ENCODE measurements around the gene GPR143.

The GPR143 gene

GRCh38 chrX:9765072-9765736 lies 443 bp downstream of the GPR143 start:
- H3K9me3 ChIP-seq (ENCODE audit: control insufficient read depth, insufficient read depth, low read depth, low read length): no peaks in the 10 kb centered on the region
- no peak overlapping the region for H3K4me3 ChIP-seq (ENCODE audit: low read depth, low read length)
- H3K4me1 ChIP-seq (ENCODE audit: control insufficient read depth, insufficient read depth, low read length): no peaks in the 10 kb centered on the region
- ChIA-PET POLR2A (no interaction called here), CTCF (no interaction called here)
- H3K36me3 ChIP-seq (ENCODE audit: control insufficient read depth in 2 of 2, insufficient read depth in 1 of 2, low read length in 2 of 2): no peaks in the 10 kb centered on the region
- H3K27ac ChIP-seq (ENCODE audit: extremely low read depth, low read depth, low read length): no peak overlapping the region
- TF ChIP-seq ZNF664 (tag by site-specific recombination; IDR thresholded peaks at IDR 0.05) (no peak), ZNF302 (tag by site-specific recombination; IDR thresholded peaks at IDR 0.05; ENCODE audit: low read depth) (no peak), ZNF335 (tag by site-specific recombination; conservative IDR thresholded peaks at IDR 0.05) (no peak), ZSCAN23 (tag by site-specific recombination; IDR thresholded peaks at IDR 0.05) (no peak), HOXA7 (CRISPR knock-in tag; IDR thresholded peaks at IDR 0.05; ENCODE audit: borderline replicate concordance) (no peak), ZNF23 (tag by site-specific recombination; IDR thresholded peaks at IDR 0.05; ENCODE audit: borderline replicate concordance) (no peak), ZFP37 (tag by site-specific recombination; IDR thresholded peaks at IDR 0.05) (no peak), ZNF132 (tag by site-specific recombination; IDR thresholded peaks at IDR 0.05; ENCODE audit: borderline replicate concordance) (no peak), ZEB2 (tag by site-specific recombination; IDR thresholded peaks at IDR 0.05) (no peak), KLF9 (tag by site-specific recombination; IDR thresholded peaks at IDR 0.05; ENCODE audit: low read depth) (no peak), OVOL3 (tag by site-specific recombination; IDR thresholded peaks at IDR 0.05) (no peak), ZFP69B (tag by site-specific recombination; IDR thresholded peaks at IDR 0.05) (no peak), ZNF112 (tag by site-specific recombination; IDR thresholded peaks at IDR 0.05) (no peak), REPIN1 (tag by site-specific recombination; IDR thresholded peaks at IDR 0.05; ENCODE audit: low read depth) (no peak), ZNF747 (tag by site-specific recombination; IDR thresholded peaks at IDR 0.05) (no peak)
- TF ChIP-seq, protein P1, sequence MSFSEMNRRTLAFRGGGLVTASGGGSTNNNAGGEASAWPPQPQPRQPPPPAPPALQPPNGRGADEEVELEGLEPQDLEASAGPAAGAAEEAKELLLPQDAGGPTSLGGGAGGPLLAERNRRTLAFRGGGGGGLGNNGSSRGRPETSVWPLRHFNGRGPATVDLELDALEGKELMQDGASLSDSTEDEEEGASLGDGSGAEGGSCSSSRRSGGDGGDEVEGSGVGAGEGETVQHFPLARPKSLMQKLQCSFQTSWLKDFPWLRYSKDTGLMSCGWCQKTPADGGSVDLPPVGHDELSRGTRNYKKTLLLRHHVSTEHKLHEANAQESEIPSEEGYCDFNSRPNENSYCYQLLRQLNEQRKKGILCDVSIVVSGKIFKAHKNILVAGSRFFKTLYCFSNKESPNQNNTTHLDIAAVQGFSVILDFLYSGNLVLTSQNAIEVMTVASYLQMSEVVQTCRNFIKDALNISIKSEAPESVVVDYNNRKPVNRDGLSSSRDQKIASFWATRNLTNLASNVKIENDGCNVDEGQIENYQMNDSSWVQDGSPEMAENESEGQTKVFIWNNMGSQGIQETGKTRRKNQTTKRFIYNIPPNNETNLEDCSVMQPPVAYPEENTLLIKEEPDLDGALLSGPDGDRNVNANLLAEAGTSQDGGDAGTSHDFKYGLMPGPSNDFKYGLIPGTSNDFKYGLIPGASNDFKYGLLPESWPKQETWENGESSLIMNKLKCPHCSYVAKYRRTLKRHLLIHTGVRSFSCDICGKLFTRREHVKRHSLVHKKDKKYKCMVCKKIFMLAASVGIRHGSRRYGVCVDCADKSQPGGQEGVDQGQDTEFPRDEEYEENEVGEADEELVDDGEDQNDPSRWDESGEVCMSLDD (tag by site-specific recombination; IDR thresholded peaks at IDR 0.05): no peak
- TF ChIP-seq, protein P2, sequence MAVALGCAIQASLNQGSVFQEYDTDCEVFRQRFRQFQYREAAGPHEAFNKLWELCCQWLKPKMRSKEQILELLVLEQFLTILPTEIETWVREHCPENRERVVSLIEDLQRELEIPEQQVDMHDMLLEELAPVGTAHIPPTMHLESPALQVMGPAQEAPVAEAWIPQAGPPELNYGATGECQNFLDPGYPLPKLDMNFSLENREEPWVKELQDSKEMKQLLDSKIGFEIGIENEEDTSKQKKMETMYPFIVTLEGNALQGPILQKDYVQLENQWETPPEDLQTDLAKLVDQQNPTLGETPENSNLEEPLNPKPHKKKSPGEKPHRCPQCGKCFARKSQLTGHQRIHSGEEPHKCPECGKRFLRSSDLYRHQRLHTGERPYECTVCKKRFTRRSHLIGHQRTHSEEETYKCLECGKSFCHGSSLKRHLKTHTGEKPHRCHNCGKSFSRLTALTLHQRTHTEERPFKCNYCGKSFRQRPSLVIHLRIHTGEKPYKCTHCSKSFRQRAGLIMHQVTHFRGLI (tag by site-specific recombination; IDR thresholded peaks at IDR 0.05): no peak

DNA sequence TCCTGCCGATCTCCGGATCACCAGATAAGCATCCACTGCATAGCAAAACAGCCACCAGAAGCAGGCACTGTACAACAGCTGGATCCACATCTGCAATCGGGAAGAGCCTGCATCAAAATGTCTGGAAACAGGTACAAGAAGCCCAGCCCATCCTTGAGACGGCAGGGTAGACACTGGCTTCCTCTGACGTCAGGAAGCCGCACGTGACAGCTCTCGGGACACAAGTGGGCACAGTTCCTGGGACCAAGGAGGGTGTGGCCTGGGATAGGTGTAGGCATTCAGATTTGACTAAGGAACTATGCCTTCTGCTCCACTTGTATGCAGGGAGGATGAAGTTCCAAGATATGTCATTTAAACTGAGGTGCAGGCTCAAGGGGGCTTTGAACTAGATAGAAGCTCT lies 6.3 kb downstream of the GPR143 start:
- Histone ChIP-seq H3K27ac (ENCODE audit: extremely low read depth, low read depth, low read length) (no peak overlapping the region), H3K36me3 (ENCODE audit: control insufficient read depth in 2 of 2, insufficient read depth in 1 of 2, low read length in 2 of 2) (no peaks in the 10 kb centered on the region), H3K4me1 (ENCODE audit: control insufficient read depth, insufficient read depth, low read length) (no peaks in the 10 kb centered on the region), H3K4me3 (ENCODE audit: low read depth, low read length) (no peak overlapping the region), H3K9me3 (ENCODE audit: control insufficient read depth, insufficient read depth, low read depth, low read length) (no peaks in the 10 kb centered on the region)
- CTCF ChIA-PET: no interaction called here
- POLR2A ChIA-PET: no interaction called here
- TF ChIP-seq ZNF391 (tag by site-specific recombination; IDR thresholded peaks at IDR 0.05; ENCODE audit: borderline replicate concordance, low read depth) (no peak), ZNF629 (tag by site-specific recombination; IDR thresholded peaks at IDR 0.05) (no peak), ZNF335 (tag by site-specific recombination; conservative IDR thresholded peaks at IDR 0.05) (no peak), ZNF114 (tag by site-specific recombination; IDR thresholded peaks at IDR 0.05) (no peak), ZFP69B (tag by site-specific recombination; IDR thresholded peaks at IDR 0.05) (no peak), ZNF19 (tag by site-specific recombination; IDR thresholded peaks at IDR 0.05; ENCODE audit: low read depth) (no peak), ZNF580 (tag by site-specific recombination; IDR thresholded peaks at IDR 0.05) (no peak), ZNF274 (IDR thresholded peaks at IDR 0.05; ENCODE audit: low read length) (no peak), ZNF274 (tag by site-specific recombination; IDR thresholded peaks at IDR 0.05; ENCODE audit: borderline replicate concordance) (no peak), ZNF585B (tag by site-specific recombination; IDR thresholded peaks at IDR 0.05) (no peak), ZBTB26 (tag by site-specific recombination; optimal IDR thresholded peaks at IDR 0.05) (no peak), ZNF239 (tag by site-specific recombination; IDR thresholded peaks at IDR 0.05) (no peak), KLF17 (tag by site-specific recombination; IDR thresholded peaks at IDR 0.05) (no peak)
- TF ChIP-seq, protein P3, sequence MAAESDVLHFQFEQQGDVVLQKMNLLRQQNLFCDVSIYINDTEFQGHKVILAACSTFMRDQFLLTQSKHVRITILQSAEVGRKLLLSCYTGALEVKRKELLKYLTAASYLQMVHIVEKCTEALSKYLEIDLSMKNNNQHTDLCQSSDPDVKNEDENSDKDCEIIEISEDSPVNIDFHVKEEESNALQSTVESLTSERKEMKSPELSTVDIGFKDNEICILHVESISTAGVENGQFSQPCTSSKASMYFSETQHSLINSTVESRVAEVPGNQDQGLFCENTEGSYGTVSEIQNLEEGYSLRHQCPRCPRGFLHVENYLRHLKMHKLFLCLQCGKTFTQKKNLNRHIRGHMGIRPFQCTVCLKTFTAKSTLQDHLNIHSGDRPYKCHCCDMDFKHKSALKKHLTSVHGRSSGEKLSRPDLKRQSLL (tag by site-specific recombination; IDR thresholded peaks at IDR 0.05): no peak

Data from HEK293 (cell line).